Ishikawa (cell line): Measurements from ENCODE around the gene UBAP2L.

Experiments
- CEBPB ChIP-seq: IDR thresholded peaks from 2 replicates; pipeline ENCODE4 v1.6.1; 2012
- CREB1 ChIP-seq: IDR thresholded peaks from 2 replicates; pipeline ENCODE4 v1.6.1; 2012; ENCODE audit warnings: low read depth
- FOXM1 ChIP-seq: IDR thresholded peaks from 2 replicates; pipeline ENCODE4 v1.6.1; 2012; ENCODE audit warnings: low read depth, borderline replicate concordance
- MAX ChIP-seq: IDR thresholded peaks from 2 replicates; pipeline ENCODE4 v1.6.1; 2012
- NFIC ChIP-seq: IDR thresholded peaks from 2 replicates; pipeline ENCODE4 v1.6.1; 2012
- RAD21 ChIP-seq: IDR thresholded peaks from 2 replicates; pipeline ENCODE4 v1.6.1; 2012; ENCODE audit warnings: low read depth
- REST ChIP-seq: IDR thresholded peaks from 2 replicates; pipeline ENCODE4 v1.6.1; 2012; ENCODE audit warnings: low read depth, mild to moderate bottlenecking
- TAF1 ChIP-seq: IDR thresholded peaks from 2 replicates; pipeline ENCODE4 v1.6.1; 2012; ENCODE audit warnings: low read depth, mild to moderate bottlenecking
- TCF12 ChIP-seq: IDR thresholded peaks from 2 replicates; pipeline ENCODE4 v1.6.1; 2012; ENCODE audit warnings: low read depth
- TEAD4 ChIP-seq: IDR thresholded peaks from 2 replicates; pipeline ENCODE4 v1.6.1; 2012
- ZBTB7A ChIP-seq: IDR thresholded peaks from 2 replicates; pipeline ENCODE4 v1.6.1; 2012; ENCODE audit warnings: low read depth

- TF ChIP-seq CEBPB (peak; percentile 86), MAX (no peak), TEAD4 (peak; percentile 62; the same call in 1 of the 2 replicates), FOXM1 (no peak), TCF12 (peak; percentile 65; the same call in 1 of the 2 replicates), NFIC (peak; percentile 75), RAD21 (no peak), TAF1 (no peak), CREB1 (no peak), ZBTB7A (no peak), REST (no peak)
Measured at GRCh38 chr1:154190550-154190949, 30.2 kb upstream of the UBAP2L start.
